PC-9 (cell line): ENCODE data around the gene DNA2. TPM values are rescaled to one million over a fixed set of nuclear protein-coding genes. Genes with fewer than 3 reads are reported as not detected.

Experiments used
- BruUV-seq: library from RNA; stranded (reverse); fragments of 400-500 nt; replicated peaks from 2 replicates; lab custom pipeline; 2021; lab: Mats Ljungman, UMichigan
- CTCF ChIA-PET: fragments of 300-600 bp; sonication (Branson Sonifier 250); formaldehyde crosslinking; loops from one replicate; lab custom pipeline; 2022; ENCODE audit warnings: antibody characterized with exemption; lab: Charles Lee
- POLR2A ChIA-PET: fragments of 300-600 bp; sonication (Branson Sonifier 250); formaldehyde crosslinking; loops from one replicate; lab custom pipeline; 2022; ENCODE audit warnings: antibody characterized with exemption; ENCODE audit not compliant: unreplicated experiment; lab: Charles Lee
- DNase-seq, 2 experiments: peaks; one replicate each; pipeline versions ENCODE4 v3.0.0 to v3.0.0-alpha.2; 2015 to 2022; ENCODE audit warnings: mixed read lengths in 1 of 2
- H2AFZ ChIP-seq: fragments of 200-600 bp; sonication (generic); 2 replicates; pipeline ENCODE4 v1.8.1; 2017; ENCODE audit warnings: antibody characterized with exemption
- H3F3A ChIP-seq: fragments of 200-600 bp; sonication (generic); 2 replicates; pipeline ENCODE4 v1.8.1; 2017; ENCODE audit warnings: antibody characterized with exemption, mild to moderate bottlenecking, low read depth; ENCODE audit not compliant: insufficient read depth
- H3K27ac ChIP-seq: fragments of 200-600 bp; sonication (generic); 2 replicates; pipeline ENCODE4 v1.6.1; 2016; ENCODE audit warnings: mixed run types
- H3K27me3 ChIP-seq: fragments of 200-600 bp; sonication (generic); 2 replicates; pipeline ENCODE4 v1.6.1; 2016; ENCODE audit warnings: low read depth, mixed run types; ENCODE audit not compliant: insufficient read depth
- H3K36me3 ChIP-seq: fragments of 200-600 bp; sonication (generic); 2 replicates; pipeline ENCODE4 v1.6.1; 2016; ENCODE audit warnings: low read depth, mixed run types
- H3K4me1 ChIP-seq: fragments of 200-600 bp; sonication (generic); replicated peaks from 2 replicates; pipeline ENCODE4 v1.6.1; 2016; ENCODE audit warnings: mixed run types; ENCODE audit not compliant: insufficient read depth
- H3K4me2 ChIP-seq: fragments of 200-600 bp; sonication (generic); 2 replicates; pipeline ENCODE4 v1.6.1; 2017; ENCODE audit warnings: mixed run types
- H3K4me3 ChIP-seq: fragments of 200-600 bp; sonication (generic); 2 replicates; pipeline ENCODE4 v1.6.1; 2016; ENCODE audit warnings: mixed run types
- H3K79me2 ChIP-seq: fragments of 200-600 bp; sonication (generic); 2 replicates; pipeline ENCODE4 v1.6.1; 2017; ENCODE audit warnings: low read depth, mixed run types
- H3K9me2 ChIP-seq: fragments of 200-600 bp; sonication (generic); 2 replicates; pipeline ENCODE4 v1.8.1; 2017; ENCODE audit warnings: mild to moderate bottlenecking; ENCODE audit not compliant: insufficient read depth
- H3K9me3 ChIP-seq: fragments of 200-600 bp; sonication (generic); 2 replicates; pipeline ENCODE4 v1.8.1; 2016; ENCODE audit warnings: low read depth; ENCODE audit not compliant: insufficient read depth
- H4K20me1 ChIP-seq: fragments of 200-600 bp; sonication (generic); 2 replicates; pipeline ENCODE4 v1.8.1; 2017; ENCODE audit not compliant: insufficient read depth
- EZH2 ChIP-seq: fragments of 200-600 bp; sonication (generic); IDR thresholded peaks from 2 replicates; pipeline ENCODE4 v1.8.0; 2017; ENCODE audit warnings: antibody characterized with exemption, low read depth
- intact Hi-C: fragments of 100-400 bp; cut with micrococcal nuclease; formaldehyde crosslinking; loops from one replicate; pipeline ENCODE4 v1.10.0; 2022; ENCODE audit not compliant: unreplicated experiment
- total RNA-seq: library from RNA; stranded (reverse); gene quantifications from 2 replicates; pipeline ENCODE4 v1.2.3, GENCODE V29; 2021
- TF ChIP-seq, protein P1 (sequence below): fragments of 200-600 bp; sonication (generic); conservative IDR thresholded peaks from 2 replicates; pipeline ENCODE4 v1.6.1; 2017; ENCODE audit warnings: mixed run types, antibody characterized with exemption, mild to moderate bottlenecking, moderate library complexity

The DNA2 gene
- total RNA-seq, 1 experiment from 2014 or later = 33.4 TPM

DNA sequence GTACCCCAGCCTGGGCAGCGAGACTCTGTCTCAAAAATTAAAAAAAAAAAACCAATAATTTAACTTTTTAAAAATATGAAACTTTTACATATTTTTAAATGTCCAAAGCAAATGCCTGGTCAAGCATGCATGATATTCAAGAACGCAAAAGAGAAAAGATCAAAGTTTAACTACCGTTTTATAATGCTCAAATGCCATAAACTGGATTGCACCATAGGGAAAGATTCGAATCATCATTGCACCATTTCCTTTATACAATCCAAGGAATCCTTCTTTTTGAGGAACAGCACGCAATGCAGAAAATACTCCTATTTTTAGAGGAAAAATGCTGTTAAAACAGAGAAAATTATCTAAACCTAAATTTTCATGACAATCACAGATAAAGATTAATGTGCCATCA lies 34.6 kb upstream of the DNA2 start:
- Histone ChIP-seq H4K20me1 (no peaks in the 10 kb centered on the region), H3K9me2 (no peaks in the 10 kb centered on the region), H3K79me2 (no peaks in the 10 kb centered on the region), H3K27me3 (no peaks in the 10 kb centered on the region), H3K4me3 (no peak overlapping the region), H3K4me2 (no peak overlapping the region), H3F3A (no peaks in the 10 kb centered on the region), H2AFZ (no peak overlapping the region), H3K4me1 (no peaks in the 10 kb centered on the region), H3K27ac (no peak overlapping the region), H3K36me3 (0 out of 2 replicates have a peak, but pooled peaks cover 3% of the 10 kb centered on the region), H3K9me3 (no peaks in the 10 kb centered on the region)
- ChIA-PET CTCF (no interaction called here), POLR2A (interaction anchor here (0.6 to 0.7 kb wide), 2 partner anchors 12 to 160 kb away, joined by 3 read pairs; no protein-coding TSS in a partner anchor)
- intact Hi-C loops = no loop called here
- no peak for DNase-seq
- BruUV-seq = no TSS peak
- TF ChIP-seq EZH2 = no peak
- TF ChIP-seq, protein P1, sequence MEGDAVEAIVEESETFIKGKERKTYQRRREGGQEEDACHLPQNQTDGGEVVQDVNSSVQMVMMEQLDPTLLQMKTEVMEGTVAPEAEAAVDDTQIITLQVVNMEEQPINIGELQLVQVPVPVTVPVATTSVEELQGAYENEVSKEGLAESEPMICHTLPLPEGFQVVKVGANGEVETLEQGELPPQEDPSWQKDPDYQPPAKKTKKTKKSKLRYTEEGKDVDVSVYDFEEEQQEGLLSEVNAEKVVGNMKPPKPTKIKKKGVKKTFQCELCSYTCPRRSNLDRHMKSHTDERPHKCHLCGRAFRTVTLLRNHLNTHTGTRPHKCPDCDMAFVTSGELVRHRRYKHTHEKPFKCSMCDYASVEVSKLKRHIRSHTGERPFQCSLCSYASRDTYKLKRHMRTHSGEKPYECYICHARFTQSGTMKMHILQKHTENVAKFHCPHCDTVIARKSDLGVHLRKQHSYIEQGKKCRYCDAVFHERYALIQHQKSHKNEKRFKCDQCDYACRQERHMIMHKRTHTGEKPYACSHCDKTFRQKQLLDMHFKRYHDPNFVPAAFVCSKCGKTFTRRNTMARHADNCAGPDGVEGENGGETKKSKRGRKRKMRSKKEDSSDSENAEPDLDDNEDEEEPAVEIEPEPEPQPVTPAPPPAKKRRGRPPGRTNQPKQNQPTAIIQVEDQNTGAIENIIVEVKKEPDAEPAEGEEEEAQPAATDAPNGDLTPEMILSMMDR = no peak

DNA sequence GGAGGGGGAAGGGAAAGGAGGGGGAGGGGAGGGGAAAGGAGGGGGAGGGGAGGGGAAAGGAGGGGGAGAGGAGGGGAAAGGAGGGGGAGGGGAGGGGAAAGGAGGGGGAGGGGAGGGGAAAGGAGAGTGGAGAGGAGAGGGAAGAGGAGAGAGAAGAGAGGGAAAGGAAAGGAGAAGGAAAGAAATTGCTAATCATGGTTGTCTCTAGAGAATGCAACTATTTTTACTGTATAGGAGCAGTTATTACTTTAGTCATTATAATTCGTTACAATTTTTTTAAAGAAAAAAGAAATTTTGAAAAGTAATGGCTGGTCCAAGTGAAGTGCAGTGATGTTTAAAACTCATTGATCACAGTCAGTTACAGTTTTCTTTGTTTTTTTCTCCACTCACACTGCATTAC lies 31.1 kb upstream of the DNA2 start:
- H4K20me1 ChIP-seq = no peaks in the 10 kb centered on the region

DNA sequence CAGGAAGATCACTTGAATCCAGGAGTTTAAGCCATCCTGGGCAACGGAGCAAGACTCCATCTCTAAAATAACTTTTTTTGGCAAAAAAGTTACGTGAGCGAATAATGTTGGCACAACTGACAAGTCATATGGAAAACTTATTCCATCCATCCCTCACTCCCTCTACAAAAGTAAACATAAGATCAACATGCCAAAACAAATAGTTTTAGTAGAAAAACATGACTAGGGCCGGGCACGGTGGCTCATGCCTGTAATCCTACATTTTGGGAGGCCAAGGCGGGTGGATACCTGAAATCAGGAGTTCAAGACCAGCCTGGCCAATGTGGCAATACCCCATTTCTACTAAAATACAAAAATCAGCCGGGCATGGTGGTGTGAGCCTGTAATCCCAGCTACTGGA lies 29.9 kb upstream of the DNA2 start:
- 0 out of 2 replicates have a peak, but pooled peaks cover 3% of the 10 kb centered on the region for H3K36me3 ChIP-seq
- no peaks in the 10 kb centered on the region for H3K27me3 ChIP-seq
- no peak overlapping the region for H2AFZ ChIP-seq
- CTCF ChIA-PET = no interaction called here
- no peak for TF ChIP-seq EZH2
- TF ChIP-seq, protein P1 = no peak
- H3K9me3 ChIP-seq = no peaks in the 10 kb centered on the region
- H3K27ac ChIP-seq = no peak overlapping the region
- no peaks in the 10 kb centered on the region for H3K9me2 ChIP-seq
- intact Hi-C loops = no loop called here
- H3K4me2 ChIP-seq = no peak overlapping the region
- H3K4me3 ChIP-seq = no peak overlapping the region
- H3F3A ChIP-seq = no peaks in the 10 kb centered on the region
- POLR2A ChIA-PET = interaction anchor here (0.7 kb wide), 1 partner anchor 437 kb away, joined by 4 read pairs; no protein-coding TSS in a partner anchor
- no peaks in the 10 kb centered on the region for H4K20me1 ChIP-seq
- H3K4me1 ChIP-seq = no peaks in the 10 kb centered on the region
- DNase-seq = no peak
- no TSS peak for BruUV-seq
- H3K79me2 ChIP-seq = no peaks in the 10 kb centered on the region

More for the DNA sequence above, 31.1 kb upstream of the DNA2 start:
- Histone ChIP-seq H2AFZ (no peak overlapping the region), H3K36me3 (0 out of 2 replicates have a peak, but pooled peaks cover 3% of the 10 kb centered on the region), H3K79me2 (no peaks in the 10 kb centered on the region), H3K9me3 (no peaks in the 10 kb centered on the region), H3K4me3 (no peak overlapping the region), H3K9me2 (no peaks in the 10 kb centered on the region), H3K4me1 (no peaks in the 10 kb centered on the region), H3F3A (no peaks in the 10 kb centered on the region), H3K4me2 (no peak overlapping the region), H3K27ac (no peak overlapping the region), H3K27me3 (no peaks in the 10 kb centered on the region)
- BruUV-seq = no TSS peak
- CTCF ChIA-PET = no interaction called here
- POLR2A ChIA-PET = no interaction called here
- DNase-seq = no peak
- intact Hi-C loops = no loop called here
- TF ChIP-seq, protein P1 = no peak
- no peak for TF ChIP-seq EZH2
